ENCODE data around the gene FAM13B.
"Not testable (repeated sequence)": the region's sequence is repeated elsewhere in the genome, so short reads cannot be mapped to it uniquely, and the experiment has no call there.

Gene FAM13B

GRCh38 chr5:137960141-137960540 lies 72.7 kb downstream of the FAM13B start:
- DNase-seq: no peak

- no peak for DNase-seq
These were observed 73.4 kb downstream of the FAM13B start for GRCh38 chr5:137959488-137959887.

- DNase-seq: no peak
These were observed 74.9 kb downstream of the FAM13B start for GRCh38 chr5:137957948-137958347.

GRCh38 chr5:137954131-137954879 lies 78.6 kb downstream of the FAM13B start:
- no peak for DNase-seq

GRCh38 chr5:137945825-137946224 lies 87.1 kb downstream of the FAM13B start:
- no peak for DNase-seq

- DNase-seq: not testable (repeated sequence)
These were observed 88.6 kb downstream of the FAM13B start for GRCh38 chr5:137944280-137944679.

- no peak for DNase-seq
These were observed 93.5 kb downstream of the FAM13B start for GRCh38 chr5:137939331-137939730.

- DNase-seq: no peak
These were observed 94.1 kb downstream of the FAM13B start for GRCh38 chr5:137938751-137939143.

GRCh38 chr5:137937994-137938750 lies 94.7 kb downstream of the FAM13B start:
- DNase-seq: no peak

- DNase-seq: no peak
These were observed 97.2 kb downstream of the FAM13B start for GRCh38 chr5:137935694-137936093.

GRCh38 chr5:137935190-137935589 lies 97.7 kb downstream of the FAM13B start:
- no peak for DNase-seq

GRCh38 chr5:137933491-137933911 lies 99.4 kb downstream of the FAM13B start:
- DNase-seq: no peak

GRCh38 chr5:137932800-137933199 lies 100.1 kb downstream of the FAM13B start:
- DNase-seq: no peak

- no peak for DNase-seq
These were observed 109.0 kb downstream of the FAM13B start for GRCh38 chr5:137923856-137924255.

GRCh38 chr5:137921931-137922330 lies 110.9 kb downstream of the FAM13B start:
- no peak for DNase-seq

- DNase-seq: no peak
These were observed 116.0 kb downstream of the FAM13B start for GRCh38 chr5:137916923-137917322.

- no peak for DNase-seq
These were observed 118.1 kb downstream of the FAM13B start for GRCh38 chr5:137914758-137915157.

GRCh38 chr5:137902408-137903133 lies 130.3 kb downstream of the FAM13B start:
- no peak for DNase-seq

- DNase-seq: no peak
These were observed 131.7 kb downstream of the FAM13B start for GRCh38 chr5:137901011-137901817.

- DNase-seq: no peak
These were observed 133.4 kb downstream of the FAM13B start for GRCh38 chr5:137899493-137899892.

GRCh38 chr5:137896560-137896959 lies 136.3 kb downstream of the FAM13B start:
- DNase-seq: no peak

- DNase-seq: no peak
These were observed 138.3 kb downstream of the FAM13B start for GRCh38 chr5:137894586-137894985.

GRCh38 chr5:137891849-137892248 lies 141.0 kb downstream of the FAM13B start:
- no peak for DNase-seq
